Activated naive CD4-positive, alpha-beta T cell treated with anti-CD3 and anti-CD28 coated beads, Interleukin-2, amount 50 U/mL, for 72 hours (primary cell): ENCODE data around the gene COPB1. TPM values are rescaled to one million over a fixed set of nuclear protein-coding genes. Genes with fewer than 3 reads are reported as not detected.
A peak's percentile ranks its signal among the peaks of the same experiment; 100 is the strongest.

Experiments
- ATAC-seq, 2 donors: fragments of 150-1000 bp; cut with Tn5 transposase; 2 replicates each; pipeline ENCODE4 v1.10.0; 2021; ENCODE audit warnings: mild to moderate bottlenecking in 2 of 2, moderate library complexity in 2 of 2
- DNase-seq, 2 donors: peaks; one replicate each; pipeline ENCODE4 v3.0.0; 2021 to 2022; ENCODE audit warnings: low spot score in 2 of 2
- H3K27ac Mint-ChIP-seq, 2 donors: one replicate each; pipeline ENCODE4 v1.8.0; 2022; ENCODE audit warnings: mild to moderate bottlenecking in 2 of 2, mixed read lengths in 2 of 2
- H3K36me3 Mint-ChIP-seq, 2 donors: one replicate each; pipeline ENCODE4 v1.8.0; 2022; ENCODE audit warnings: mixed read lengths in 2 of 2
- H3K9me3 Mint-ChIP-seq, 2 donors: one replicate each; pipeline ENCODE4 v1.8.0; 2022; ENCODE audit warnings: mixed read lengths in 2 of 2
- total RNA-seq, 2 donors: library from RNA; stranded (reverse); gene quantifications; one replicate each; pipeline ENCODE4 v1.2.3, GENCODE V29; 2022

The COPB1 gene
- total RNA-seq, 2 donors from 2014 or later, result 90.5 to 110 TPM

GRCh38 chr11:14418801-14419417, 80.7 kb downstream of the COPB1 start:
- ATAC-seq, result no peak
- Mint-ChIP-seq H3K36me3 (no peaks in the 10 kb centered on the region), H3K9me3 (no peaks in the 10 kb centered on the region), H3K27ac (no peak overlapping the region)
- no peak for DNase-seq

- Mint-ChIP-seq H3K36me3 (no peaks in the 10 kb centered on the region), H3K9me3 (no peaks in the 10 kb centered on the region)
Observed at GRCh38 chr11:14417617-14418374, 81.8 kb downstream of the COPB1 start.

GRCh38 chr11:14417186-14417585, 82.4 kb downstream of the COPB1 start:
- no peaks in the 10 kb centered on the region for H3K9me3 Mint-ChIP-seq
- DNase-seq (no peak), ATAC-seq (no peak)
- no peaks in the 10 kb centered on the region for H3K36me3 Mint-ChIP-seq
- H3K27ac Mint-ChIP-seq, result no peak overlapping the region

More at GRCh38 chr11:14417617-14418374, 81.8 kb downstream of the COPB1 start:
- no peak for ATAC-seq
- no peak overlapping the region for H3K27ac Mint-ChIP-seq
- DNase-seq, result no peak

GRCh38 chr11:14414470-14415461, 84.8 kb downstream of the COPB1 start:
- ATAC-seq, result peak; percentile 98

GRCh38 chr11:14413307-14414069, 86.1 kb downstream of the COPB1 start:
- ATAC-seq (no peak), DNase-seq (no peak)
- H3K27ac Mint-ChIP-seq, result peak overlapping the region in 1 of 2 donors; percentile 46
- H3K9me3 Mint-ChIP-seq, result no peaks in the 10 kb centered on the region
- H3K36me3 Mint-ChIP-seq, result no peaks in the 10 kb centered on the region

More at GRCh38 chr11:14414470-14415461, 84.8 kb downstream of the COPB1 start:
- DNase-seq, result peak; percentile 72 to 87
- Mint-ChIP-seq H3K9me3 (no peaks in the 10 kb centered on the region), H3K36me3 (no peaks in the 10 kb centered on the region), H3K27ac (peak overlapping the region; percentile 92 to 93)

GRCh38 chr11:14411818-14412217, 87.8 kb downstream of the COPB1 start:
- Mint-ChIP-seq H3K36me3 (no peaks in the 10 kb centered on the region), H3K27ac (no peak overlapping the region), H3K9me3 (no peaks in the 10 kb centered on the region)
- ATAC-seq (no peak), DNase-seq (no peak)

- ATAC-seq (no peak), DNase-seq (no peak)
- Mint-ChIP-seq H3K27ac (no peak overlapping the region), H3K36me3 (no peaks in the 10 kb centered on the region), H3K9me3 (no peaks in the 10 kb centered on the region)
Observed at GRCh38 chr11:14409891-14410290, 89.7 kb downstream of the COPB1 start.

GRCh38 chr11:14408612-14409011, 91.0 kb downstream of the COPB1 start:
- H3K36me3 Mint-ChIP-seq, result no peaks in the 10 kb centered on the region
- H3K9me3 Mint-ChIP-seq, result no peaks in the 10 kb centered on the region
- no peak overlapping the region for H3K27ac Mint-ChIP-seq
- DNase-seq (no peak), ATAC-seq (no peak)

Other genes starting within 250 kb of the COPB1 start
- gene RRAS2, start 140.6 kb downstream of the COPB1 start, total RNA-seq, result 10 to 100 TPM; 32.7 to 56.6 TPM
- gene PSMA1, start 20.6 kb upstream of the COPB1 start, total RNA-seq, result 100 to 1,000 TPM; 234 to 281 TPM
- gene PDE3B, start 144.0 kb upstream of the COPB1 start, total RNA-seq, result 10 to 100 TPM; 10.7 to 42.5 TPM